ENCODE results near the gene CACNA1C.

Gene CACNA1C

GRCh38 chr12:2076196-2076570 is 23.4 kb downstream of the CACNA1C start:
- Histone ChIP-seq H3K27ac (ENCODE audit: low read depth, low read length) (no peak overlapping the region), H2AFZ (ENCODE audit: low read length, unreplicated experiment) (no peak overlapping the region), H3K4me1 (ENCODE audit: control insufficient read depth, insufficient read depth, low read length, unreplicated experiment) (no peaks in the 10 kb centered on the region), H3K4me3 (ENCODE audit: low read depth, low read length) (no peak overlapping the region), H3K36me3 (ENCODE audit: insufficient read depth, low read length) (no peaks in the 10 kb centered on the region; the same call in 1 of the 2 replicates), H3K27me3 (ENCODE audit: insufficient read depth, low read length) (no peaks in the 10 kb centered on the region), H3K79me2 (ENCODE audit: control insufficient read depth, insufficient read depth, low read length, unreplicated experiment) (no peaks in the 10 kb centered on the region)

GRCh38 chr12:2076728-2077127 is 23.9 kb downstream of the CACNA1C start:
- H3K4me3 ChIP-seq (ENCODE audit: low read depth, low read length): no peak overlapping the region
- H3K27ac ChIP-seq (ENCODE audit: low read depth, low read length): no peak overlapping the region

GRCh38 chr12:2080604-2081003 is 27.8 kb downstream of the CACNA1C start:
- Histone ChIP-seq H2AFZ (ENCODE audit: low read length, unreplicated experiment) (no peak overlapping the region), H3K4me1 (ENCODE audit: control insufficient read depth, insufficient read depth, low read length, unreplicated experiment) (peaks cover 24% of the 10 kb centered on the region), H3K27me3 (ENCODE audit: insufficient read depth, low read length) (no peaks in the 10 kb centered on the region), H3K36me3 (ENCODE audit: insufficient read depth, low read length) (no peaks in the 10 kb centered on the region; the same call in 1 of the 2 replicates), H3K4me3 (ENCODE audit: low read depth, low read length) (no peak overlapping the region), H3K79me2 (ENCODE audit: control insufficient read depth, insufficient read depth, low read length, unreplicated experiment) (no peaks in the 10 kb centered on the region), H3K27ac (ENCODE audit: low read depth, low read length) (no peak overlapping the region)

More at GRCh38 chr12:2076728-2077127, 23.9 kb downstream of the CACNA1C start:
- H3K36me3 ChIP-seq (ENCODE audit: insufficient read depth, low read length): no peaks in the 10 kb centered on the region; the same call in 1 of the 2 replicates
- no peak overlapping the region for H2AFZ ChIP-seq (ENCODE audit: low read length, unreplicated experiment)
- H3K4me1 ChIP-seq (ENCODE audit: control insufficient read depth, insufficient read depth, low read length, unreplicated experiment): no peaks in the 10 kb centered on the region
- no peaks in the 10 kb centered on the region for H3K27me3 ChIP-seq (ENCODE audit: insufficient read depth, low read length)
- H3K79me2 ChIP-seq (ENCODE audit: control insufficient read depth, insufficient read depth, low read length, unreplicated experiment): no peaks in the 10 kb centered on the region

- Histone ChIP-seq H2AFZ (ENCODE audit: low read length, unreplicated experiment) (no peak overlapping the region), H3K79me2 (ENCODE audit: control insufficient read depth, insufficient read depth, low read length, unreplicated experiment) (no peaks in the 10 kb centered on the region), H3K4me1 (ENCODE audit: control insufficient read depth, insufficient read depth, low read length, unreplicated experiment) (peaks cover 36% of the 10 kb centered on the region), H3K27ac (ENCODE audit: low read depth, low read length) (no peak overlapping the region), H3K36me3 (ENCODE audit: insufficient read depth, low read length) (no peaks in the 10 kb centered on the region; the same call in 1 of the 2 replicates), H3K27me3 (ENCODE audit: insufficient read depth, low read length) (no peaks in the 10 kb centered on the region), H3K4me3 (ENCODE audit: low read depth, low read length) (no peak overlapping the region)
These were observed 29.5 kb downstream of the CACNA1C start for GRCh38 chr12:2082321-2082720.

- Histone ChIP-seq H3K4me1 (ENCODE audit: control insufficient read depth, insufficient read depth, low read length, unreplicated experiment) (peaks cover 36% of the 10 kb centered on the region), H3K4me3 (ENCODE audit: low read depth, low read length) (no peak overlapping the region)
These were observed 30.2 kb downstream of the CACNA1C start for GRCh38 chr12:2083008-2083407.

GRCh38 chr12:2083561-2083960 is 30.8 kb downstream of the CACNA1C start:
- Histone ChIP-seq H3K27ac (ENCODE audit: low read depth, low read length) (no peak overlapping the region; the same call in 1 of the 2 replicates), H3K27me3 (ENCODE audit: insufficient read depth, low read length) (no peaks in the 10 kb centered on the region), H3K4me3 (ENCODE audit: low read depth, low read length) (no peak overlapping the region), H3K79me2 (ENCODE audit: control insufficient read depth, insufficient read depth, low read length, unreplicated experiment) (no peaks in the 10 kb centered on the region), H3K4me1 (ENCODE audit: control insufficient read depth, insufficient read depth, low read length, unreplicated experiment) (peaks cover 36% of the 10 kb centered on the region), H2AFZ (ENCODE audit: low read length, unreplicated experiment) (no peak overlapping the region), H3K36me3 (ENCODE audit: insufficient read depth, low read length) (no peaks in the 10 kb centered on the region; the same call in 1 of the 2 replicates)

More at GRCh38 chr12:2083008-2083407, 30.2 kb downstream of the CACNA1C start:
- H3K27me3 ChIP-seq (ENCODE audit: insufficient read depth, low read length): no peaks in the 10 kb centered on the region
- no peak overlapping the region for H2AFZ ChIP-seq (ENCODE audit: low read length, unreplicated experiment)
- no peak overlapping the region for H3K27ac ChIP-seq (ENCODE audit: low read depth, low read length)
- no peaks in the 10 kb centered on the region; the same call in 1 of the 2 replicates for H3K36me3 ChIP-seq (ENCODE audit: insufficient read depth, low read length)
- H3K79me2 ChIP-seq (ENCODE audit: control insufficient read depth, insufficient read depth, low read length, unreplicated experiment): no peaks in the 10 kb centered on the region

GRCh38 chr12:2084553-2085296 is 31.9 kb downstream of the CACNA1C start:
- Histone ChIP-seq H3K27me3 (ENCODE audit: insufficient read depth, low read length) (no peaks in the 10 kb centered on the region), H2AFZ (ENCODE audit: low read length, unreplicated experiment) (no peak overlapping the region), H3K4me1 (ENCODE audit: control insufficient read depth, insufficient read depth, low read length, unreplicated experiment) (peaks cover 36% of the 10 kb centered on the region), H3K79me2 (ENCODE audit: control insufficient read depth, insufficient read depth, low read length, unreplicated experiment) (no peaks in the 10 kb centered on the region), H3K4me3 (ENCODE audit: low read depth, low read length) (no peak overlapping the region), H3K27ac (ENCODE audit: low read depth, low read length) (peak overlapping the region; percentile 38), H3K36me3 (ENCODE audit: insufficient read depth, low read length) (no peaks in the 10 kb centered on the region; the same call in 1 of the 2 replicates)

GRCh38 chr12:2092354-2092753 is 39.6 kb downstream of the CACNA1C start:
- Histone ChIP-seq H3K36me3 (ENCODE audit: insufficient read depth, low read length) (no peaks in the 10 kb centered on the region), H3K27me3 (ENCODE audit: insufficient read depth, low read length) (peaks cover 6% of the 10 kb centered on the region; the same call in 1 of the 2 replicates), H3K4me3 (ENCODE audit: low read depth, low read length) (no peak overlapping the region), H2AFZ (ENCODE audit: low read length, unreplicated experiment) (no peak overlapping the region), H3K4me1 (ENCODE audit: control insufficient read depth, insufficient read depth, low read length, unreplicated experiment) (peaks cover 7% of the 10 kb centered on the region), H3K27ac (ENCODE audit: low read depth, low read length) (no peak overlapping the region), H3K79me2 (ENCODE audit: control insufficient read depth, insufficient read depth, low read length, unreplicated experiment) (no peaks in the 10 kb centered on the region)

GRCh38 chr12:2092890-2093289 is 40.1 kb downstream of the CACNA1C start:
- Histone ChIP-seq H2AFZ (ENCODE audit: low read length, unreplicated experiment) (no peak overlapping the region), H3K36me3 (ENCODE audit: insufficient read depth, low read length) (no peaks in the 10 kb centered on the region), H3K27ac (ENCODE audit: low read depth, low read length) (no peak overlapping the region), H3K4me1 (ENCODE audit: control insufficient read depth, insufficient read depth, low read length, unreplicated experiment) (peaks cover 7% of the 10 kb centered on the region), H3K79me2 (ENCODE audit: control insufficient read depth, insufficient read depth, low read length, unreplicated experiment) (no peaks in the 10 kb centered on the region), H3K27me3 (ENCODE audit: insufficient read depth, low read length) (peaks cover 6% of the 10 kb centered on the region; the same call in 1 of the 2 replicates), H3K4me3 (ENCODE audit: low read depth, low read length) (no peak overlapping the region)

- H3K4me1 ChIP-seq (ENCODE audit: control insufficient read depth, insufficient read depth, low read length, unreplicated experiment): peaks cover 7% of the 10 kb centered on the region
- H3K27me3 ChIP-seq (ENCODE audit: insufficient read depth, low read length): peaks cover 6% of the 10 kb centered on the region; the same call in 1 of the 2 replicates
- no peak overlapping the region for H3K4me3 ChIP-seq (ENCODE audit: low read depth, low read length)
- no peaks in the 10 kb centered on the region for H3K79me2 ChIP-seq (ENCODE audit: control insufficient read depth, insufficient read depth, low read length, unreplicated experiment)
- H2AFZ ChIP-seq (ENCODE audit: low read length, unreplicated experiment): no peak overlapping the region
- no peak overlapping the region for H3K27ac ChIP-seq (ENCODE audit: low read depth, low read length)
- H3K36me3 ChIP-seq (ENCODE audit: insufficient read depth, low read length): no peaks in the 10 kb centered on the region
These were observed 41.8 kb downstream of the CACNA1C start for GRCh38 chr12:2094597-2094996.

- H3K4me3 ChIP-seq (ENCODE audit: low read depth, low read length): no peak overlapping the region
- H3K79me2 ChIP-seq (ENCODE audit: control insufficient read depth, insufficient read depth, low read length, unreplicated experiment): no peaks in the 10 kb centered on the region
- H3K27me3 ChIP-seq (ENCODE audit: insufficient read depth, low read length): peaks cover 6% of the 10 kb centered on the region; the same call in 1 of the 2 replicates
- H2AFZ ChIP-seq (ENCODE audit: low read length, unreplicated experiment): no peak overlapping the region
- H3K4me1 ChIP-seq (ENCODE audit: control insufficient read depth, insufficient read depth, low read length, unreplicated experiment): peaks cover 7% of the 10 kb centered on the region
- H3K36me3 ChIP-seq (ENCODE audit: insufficient read depth, low read length): no peaks in the 10 kb centered on the region
- no peak overlapping the region for H3K27ac ChIP-seq (ENCODE audit: low read depth, low read length)
These were observed 43.1 kb downstream of the CACNA1C start for GRCh38 chr12:2095878-2096277.
